Stimulated activated CD8-positive, alpha-beta memory T cell treated with anti-CD3 and anti-CD28 coated beads, Interleukin-15, amount 100 ng/mL, for 24 hours (primary cell): Measurements from ENCODE around the gene NCKAP5L.
"Not testable (repeated sequence)": the region's sequence is repeated elsewhere in the genome, so short reads cannot be mapped to it uniquely, and the experiment has no call there.

Source experiments
- DNase-seq: peaks from one replicate; pipeline ENCODE4 v3.0.0-alpha.2; 2020; ENCODE audit warnings: low read depth

The NCKAP5L gene

GRCh38 chr12:49779581-49779980 is 48.6 kb downstream of the NCKAP5L start:
- no peak for DNase-seq

DNA sequence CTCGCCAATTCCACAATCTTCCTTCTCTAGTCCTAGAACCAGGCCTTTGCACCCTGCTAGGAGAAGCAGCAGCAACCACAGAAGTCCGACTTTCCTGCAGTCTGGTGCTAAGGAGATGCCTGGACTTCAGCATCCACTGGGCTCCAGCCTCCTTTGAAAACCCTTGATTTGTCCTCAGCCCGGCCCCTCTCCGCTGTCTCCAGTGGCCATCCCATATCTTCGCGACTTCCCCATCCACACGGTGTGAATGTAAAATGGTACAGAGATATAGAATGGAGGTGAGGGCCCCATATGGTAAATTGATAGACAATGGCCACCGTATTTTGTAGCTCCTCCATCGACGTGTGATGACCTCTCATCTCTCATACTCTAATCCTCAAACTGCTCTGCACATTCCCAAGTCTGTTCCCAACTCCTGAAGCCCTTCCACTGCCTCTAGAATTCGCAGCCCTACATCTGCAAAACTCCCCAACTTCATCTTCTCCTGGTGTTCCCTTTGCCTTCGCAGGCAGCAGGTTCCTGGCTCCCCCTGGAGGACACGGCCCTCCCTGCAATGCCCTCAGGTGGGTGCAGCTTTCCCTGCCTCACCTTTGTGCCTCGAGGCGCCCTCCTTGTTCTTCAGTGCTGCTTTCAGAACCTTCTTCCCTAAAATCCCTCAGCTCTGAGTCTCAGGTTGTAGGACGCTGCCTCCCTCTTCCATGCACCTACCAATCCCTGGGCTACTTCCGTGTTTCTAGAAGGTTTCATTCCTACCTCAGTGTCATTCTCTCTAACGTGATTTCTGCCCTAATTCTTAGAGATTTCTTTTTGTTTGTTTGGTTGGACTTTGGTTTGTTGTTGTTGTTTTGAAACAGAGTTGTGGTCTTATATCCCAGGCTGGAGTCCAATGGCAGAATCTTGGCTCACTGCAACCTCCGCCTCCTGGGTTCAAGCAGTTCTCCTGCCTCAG is 50.1 kb downstream of the NCKAP5L start:
- DNase-seq = peak; percentile 52

DNA sequence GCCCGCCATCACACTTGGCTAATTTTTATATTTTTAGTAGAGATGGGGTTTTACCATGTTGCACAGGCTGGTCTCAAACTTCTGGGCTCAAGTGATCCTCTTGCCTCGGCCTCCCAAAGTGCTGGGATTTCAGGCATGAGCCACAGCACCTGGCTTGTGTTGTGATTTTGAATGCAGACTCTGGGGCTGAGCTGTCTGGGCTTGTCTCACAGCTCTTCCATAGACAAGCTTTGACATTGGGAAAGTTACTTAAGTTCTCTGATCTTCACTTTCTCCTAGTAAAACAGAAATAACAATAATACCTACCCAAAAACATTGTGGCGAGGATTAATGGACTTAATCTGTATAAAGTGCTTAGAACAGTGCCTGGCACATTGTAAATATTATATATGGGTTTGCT is 50.9 kb downstream of the NCKAP5L start:
- DNase-seq = no peak

- no peak for DNase-seq
These were observed 51.4 kb downstream of the NCKAP5L start for GRCh38 chr12:49776858-49777257.

GRCh38 chr12:49776413-49776812 is 51.8 kb downstream of the NCKAP5L start:
- no peak for DNase-seq

- not testable (repeated sequence) for DNase-seq
These were observed 55.1 kb downstream of the NCKAP5L start for GRCh38 chr12:49773102-49773501.

GRCh38 chr12:49767333-49767732 is 60.9 kb downstream of the NCKAP5L start:
- no peak for DNase-seq

- no peak for DNase-seq
These were observed 62.1 kb downstream of the NCKAP5L start for GRCh38 chr12:49766115-49766455.

GRCh38 chr12:49764126-49764525 is 64.1 kb downstream of the NCKAP5L start:
- no peak for DNase-seq

DNA sequence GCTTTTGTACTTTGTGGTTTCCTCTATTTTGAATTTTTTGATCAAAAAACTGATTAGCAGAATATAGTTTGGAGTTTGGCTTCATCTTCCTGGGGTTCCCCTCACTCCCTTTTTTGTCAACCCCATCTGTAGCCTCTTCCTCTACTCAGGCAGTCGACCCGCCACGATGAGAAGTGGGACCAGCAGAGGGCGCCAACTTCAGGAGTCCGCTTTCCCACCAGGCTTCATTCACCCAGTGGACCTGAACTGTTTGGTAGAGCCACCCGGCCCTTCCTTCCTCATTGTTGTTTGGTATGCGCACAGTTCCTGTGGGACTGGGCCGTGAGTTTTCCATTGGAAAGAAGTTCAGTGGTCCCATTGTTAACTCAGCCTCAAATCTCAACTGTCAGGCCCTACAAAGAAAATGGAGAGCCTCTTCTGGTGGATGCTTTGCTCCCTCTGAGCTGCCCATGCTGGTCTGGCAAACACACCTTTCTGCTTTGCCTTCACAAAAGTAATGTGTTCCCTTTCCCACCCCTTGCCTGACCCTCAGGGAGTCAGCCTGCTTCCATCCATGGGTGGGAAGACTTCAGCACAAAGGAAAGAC is 65.1 kb downstream of the NCKAP5L start:
- peak; percentile 52 for DNase-seq

GRCh38 chr12:49762468-49762847 is 65.8 kb downstream of the NCKAP5L start:
- no peak for DNase-seq

GRCh38 chr12:49761677-49762467 is 66.3 kb downstream of the NCKAP5L start:
- no peak for DNase-seq

DNA sequence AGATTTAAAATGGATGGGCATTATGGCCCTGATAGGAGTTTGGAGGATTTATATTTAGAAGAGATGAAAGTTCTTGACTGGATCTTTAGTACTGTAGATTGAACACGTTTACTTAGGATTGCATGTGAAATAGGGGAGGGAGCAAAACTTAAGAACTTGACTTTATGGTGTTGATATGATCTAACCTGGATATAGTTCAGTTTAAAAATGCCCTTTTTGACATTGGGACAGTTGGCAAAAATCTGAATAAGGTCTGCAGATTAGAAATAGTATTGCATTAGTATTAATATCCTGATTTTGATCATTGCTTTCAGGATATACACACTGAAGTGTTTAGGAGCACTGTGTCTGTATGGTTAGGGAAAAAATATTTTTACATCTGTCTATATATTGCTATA is 77.2 kb downstream of the NCKAP5L start:
- no peak for DNase-seq

GRCh38 chr12:49750027-49750995 is 77.9 kb downstream of the NCKAP5L start:
- no peak for DNase-seq

GRCh38 chr12:49748800-49749199 is 79.4 kb downstream of the NCKAP5L start:
- DNase-seq = no peak

DNA sequence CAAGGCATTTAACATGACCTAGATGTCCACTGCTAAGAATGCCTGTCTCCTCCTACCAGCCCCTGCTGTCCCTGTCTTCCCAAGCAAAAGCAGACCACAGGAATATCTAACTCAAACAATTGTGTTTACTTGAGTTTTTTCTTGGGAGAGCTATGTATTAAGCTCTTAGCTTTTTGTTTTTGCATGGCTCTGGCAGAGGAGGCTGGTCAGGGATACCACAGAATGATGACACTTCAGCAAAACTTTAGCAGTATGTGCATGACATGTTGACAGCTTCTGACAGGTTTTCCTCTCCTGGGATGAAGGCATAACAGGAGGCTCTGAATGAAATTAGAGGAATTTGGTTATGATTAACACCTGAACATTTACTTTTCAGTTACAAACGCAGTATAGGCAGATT is 79.9 kb downstream of the NCKAP5L start:
- no peak for DNase-seq

DNA sequence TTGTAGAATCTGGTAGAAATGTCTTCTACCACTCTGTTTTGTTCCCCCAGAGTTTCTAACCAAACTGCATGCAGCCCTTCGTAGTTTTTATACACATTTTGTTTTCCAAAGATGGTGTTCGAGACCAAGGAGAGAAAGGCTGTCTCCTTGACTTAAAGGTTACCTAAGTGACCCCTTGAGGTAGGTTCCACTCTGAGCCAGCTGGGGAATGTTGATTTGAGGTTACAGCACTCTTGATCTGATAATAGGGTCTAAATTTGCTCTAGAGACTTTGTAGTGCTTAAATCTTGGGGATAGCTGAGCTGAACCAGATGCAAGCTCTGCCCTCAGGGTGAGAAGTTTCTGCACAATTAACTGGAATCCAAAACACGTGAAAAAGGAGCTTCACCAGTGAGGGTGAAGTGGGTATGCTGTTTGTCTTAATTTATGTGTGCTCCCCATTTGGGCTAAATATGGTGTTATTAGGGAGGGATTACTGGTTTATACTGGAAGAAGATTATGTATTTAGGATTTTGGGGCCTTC is 83.8 kb downstream of the NCKAP5L start:
- DNase-seq = no peak

- peak; percentile 56 for DNase-seq
These were observed 86.2 kb downstream of the NCKAP5L start for GRCh38 chr12:49741882-49742620.
